ENCODE data around the gene CLCN1. TPM values are rescaled to one million over a fixed set of nuclear protein-coding genes. Genes with fewer than 3 reads are reported as not detected.
A peak's percentile ranks its signal among the peaks of the same experiment; 100 is the strongest.

The CLCN1 gene
- total RNA-seq, 1 donor from 2014 or later = not detected

- no peak for DNase-seq (ENCODE audit: low read depth in 2 of 2)
These were observed 81.0 kb downstream of the CLCN1 start for GRCh38 chr7:143396625-143397556.

GRCh38 chr7:143397710-143398530 lies 82.0 kb downstream of the CLCN1 start:
- no peak for DNase-seq (ENCODE audit: low read depth in 2 of 2)

DNA sequence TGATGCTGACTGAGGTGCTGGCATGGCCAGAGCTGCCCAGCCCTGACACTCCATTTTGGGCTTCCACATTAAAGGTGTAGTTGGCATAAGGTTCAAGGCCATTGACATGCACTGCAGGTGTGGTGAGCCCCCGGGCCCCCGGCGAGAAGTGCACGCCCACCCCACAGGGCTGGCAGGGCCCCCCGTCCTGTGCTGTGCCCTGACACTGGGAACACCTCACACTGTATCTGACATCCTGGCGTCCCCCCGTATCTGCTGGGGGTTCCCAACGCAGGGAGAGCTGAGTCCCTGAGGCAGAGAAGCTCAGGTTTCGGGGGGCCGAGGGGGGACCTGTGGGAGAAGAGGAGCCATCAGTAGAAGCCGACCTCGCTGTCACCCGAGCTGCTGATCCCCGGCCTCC lies 82.7 kb downstream of the CLCN1 start:
- DNase-seq (ENCODE audit: low read depth in 2 of 2) = no peak

DNA sequence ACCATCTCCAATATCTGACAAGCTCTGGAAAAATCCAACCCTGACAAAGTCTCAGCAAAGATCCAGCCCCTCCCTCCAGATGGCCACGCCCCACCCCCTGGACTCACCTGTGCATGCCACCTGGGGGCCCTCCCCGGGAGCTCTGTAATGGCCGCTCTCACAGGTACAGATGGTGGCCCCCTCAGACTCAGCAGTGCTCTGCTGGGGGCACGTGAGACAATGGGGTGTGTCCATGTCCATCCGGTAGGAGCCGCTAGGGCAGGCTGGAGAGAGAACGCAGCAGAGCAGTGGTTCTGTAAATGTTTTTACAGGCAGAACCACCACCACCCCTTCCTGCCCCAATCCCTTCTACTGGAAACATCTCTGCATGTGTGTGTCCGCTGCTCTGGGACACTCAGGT lies 83.2 kb downstream of the CLCN1 start:
- peak in 1 of 2 donors; percentile 55 for DNase-seq (ENCODE audit: low read depth in 2 of 2)

- no peak for DNase-seq (ENCODE audit: low read depth in 2 of 2)
These were observed 83.7 kb downstream of the CLCN1 start for GRCh38 chr7:143399642-143400041.

- no peak for DNase-seq (ENCODE audit: low read depth in 2 of 2)
These were observed 85.4 kb downstream of the CLCN1 start for GRCh38 chr7:143401265-143401664.

Other genes with a start within 250 kb of the CLCN1 start
- not detected in 2 replicates for gene PIP, start 184.0 kb upstream of the CLCN1 start, total RNA-seq
- gene TAS2R39, start 132.7 kb upstream of the CLCN1 start, total RNA-seq = not detected in 2 replicates
- not detected in 2 replicates for gene TAS2R40, start 94.1 kb upstream of the CLCN1 start, total RNA-seq
- 61.5 and 77.0 TPM in 2 replicates for gene GSTK1, start 52.7 kb upstream of the CLCN1 start, total RNA-seq
- not detected in 2 replicates for gene TMEM139, start 31.2 kb upstream of the CLCN1 start, total RNA-seq
- 9.9 and 11.6 TPM in 2 replicates for gene CASP2, start 27.8 kb upstream of the CLCN1 start, total RNA-seq
- under 0.01 and 0.22 TPM in 2 replicates for gene FAM131B, start 46.6 kb downstream of the CLCN1 start, total RNA-seq
- gene ZYX, start 65.2 kb downstream of the CLCN1 start, total RNA-seq = 12.0 and 13.9 TPM in 2 replicates
- 0.20 TPM in 1 of 2 replicates, not detected in the other for gene EPHA1, start 92.7 kb downstream of the CLCN1 start, total RNA-seq
- gene TAS2R60, start 127.3 kb downstream of the CLCN1 start, total RNA-seq = not detected in 2 replicates
- not detected in 2 replicates for gene TAS2R41, start 161.8 kb downstream of the CLCN1 start, total RNA-seq